ENCODE results near the gene QRSL1. TPM values are rescaled to one million over a fixed set of nuclear protein-coding genes. Genes with fewer than 3 reads are reported as not detected.

The QRSL1 gene
- total and polyA plus RNA-seq, 2 donors (not counting 1 experiment from before 2014, with no cell fraction given) = 8.2 to 15.2 TPM

GRCh38 chr6:106716966-106717365, 87.6 kb downstream of the QRSL1 start:
- no peaks in the 10 kb centered on the region for H3K9me3 ChIP-seq (ENCODE audit: control insufficient read depth, insufficient read depth, low read depth, low read length)
- H3K27ac ChIP-seq (ENCODE audit: insufficient read depth, low read length) = no peak overlapping the region
- no peak overlapping the region for H3K4me3 ChIP-seq (replicated peaks in 1 of 4; ENCODE audit: control extremely low read depth in 1 of 4, insufficient read depth in 1 of 4, low read depth in 3 of 4, low read length in 4 of 4)
- no peak overlapping the region for H3K9ac ChIP-seq (ENCODE audit: insufficient read depth, low read length)
- no peak overlapping the region for H2AFZ ChIP-seq (ENCODE audit: low read length)
- DNase-seq (ENCODE audit: low read depth in 2 of 2) = no peak
- TF ChIP-seq EZH2 (IDR thresholded peaks at IDR 0.05; ENCODE audit: low read length, missing control alignments) = no peak
- TF ChIP-seq CTCF (conservative IDR thresholded peaks at IDR 0.05 in 1 of 2, IDR thresholded peaks at IDR 0.05 in 1 of 2; ENCODE audit: low read depth in 1 of 2, low read length in 2 of 2) = no peak
- H3K79me2 ChIP-seq (ENCODE audit: control insufficient read depth, insufficient read depth, low read length) = no peaks in the 10 kb centered on the region
- no peak overlapping the region for H3K4me2 ChIP-seq (ENCODE audit: extremely low read depth, insufficient read depth, low read length)
- no peaks in the 10 kb centered on the region for H3K36me3 ChIP-seq (ENCODE audit: control insufficient read depth, insufficient read depth, low read length)
- no peaks in the 10 kb centered on the region for H4K20me1 ChIP-seq (ENCODE audit: control insufficient read depth, extremely low read depth, insufficient read depth, low read length)
- no peaks in the 10 kb centered on the region for H3K27me3 ChIP-seq (ENCODE audit: control insufficient read depth, insufficient read depth, low read length)
- H3K4me1 ChIP-seq (ENCODE audit: control insufficient read depth, extremely low read depth, insufficient read depth, low read length) = no peaks in the 10 kb centered on the region

Other genes with a start within 250 kb of the QRSL1 start
- 5.9 and 8.4 TPM in 2 replicates for gene RTN4IP1, start 80 bp upstream of the QRSL1 start, total RNA-seq
- gene RTN4IP1, start 80 bp upstream of the QRSL1 start, polyA plus RNA-seq = 9.2 and 10.0 TPM in 2 replicates